Stromal cell of bone marrow (primary cell): Measurements from ENCODE around the gene IRF5.
"Not testable (repeated sequence)": the region's sequence is repeated elsewhere in the genome, so short reads cannot be mapped to it uniquely, and the experiment has no call there.

ENCODE experiments used
- DNase-seq: peaks from one replicate; pipeline ENCODE4 v3.0.0-alpha.2; 2012; ENCODE audit warnings: low read depth

Gene IRF5

DNA sequence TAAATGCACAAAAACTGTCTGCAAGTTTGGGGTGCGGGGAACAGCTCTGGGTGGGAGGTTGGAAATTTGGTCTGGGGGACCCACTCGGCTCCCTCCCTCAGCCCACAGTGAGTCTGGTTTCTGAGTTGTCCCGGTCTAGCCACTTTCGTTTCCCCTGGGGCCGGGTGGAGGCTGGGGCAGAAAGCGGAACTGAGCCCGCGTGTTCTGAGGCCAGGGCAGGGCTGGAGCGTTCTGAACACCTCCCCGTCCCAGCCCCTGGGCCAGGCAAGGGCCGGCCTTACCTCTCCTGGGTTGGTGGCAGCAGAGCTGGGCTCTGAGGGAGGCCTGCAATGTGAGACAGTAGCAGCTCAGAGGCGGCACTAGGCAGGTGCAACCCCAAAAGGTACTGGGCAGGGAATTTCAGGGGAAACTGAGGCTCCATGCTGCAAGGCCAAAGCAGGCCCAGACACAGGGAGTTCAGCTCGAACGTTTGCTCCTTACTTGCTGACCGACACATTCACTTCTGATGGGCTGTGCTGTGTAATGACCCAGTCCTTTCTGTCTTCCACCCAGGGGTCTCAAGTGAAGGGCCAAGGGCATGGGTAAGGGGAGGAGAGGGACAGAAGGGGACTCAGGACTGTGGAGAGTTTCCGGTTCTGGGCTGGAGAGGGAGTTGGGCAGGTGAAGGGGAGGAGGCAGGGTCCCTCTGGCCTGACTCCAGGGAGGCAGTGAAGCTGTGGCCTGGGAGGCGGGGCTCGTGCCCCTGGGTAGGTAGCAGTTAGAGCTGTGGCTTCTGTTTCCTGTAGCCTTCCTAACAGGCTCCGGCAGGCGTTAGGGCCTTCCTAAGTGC lies 3.0 kb downstream of the IRF5 start:
- no peak for DNase-seq

DNA sequence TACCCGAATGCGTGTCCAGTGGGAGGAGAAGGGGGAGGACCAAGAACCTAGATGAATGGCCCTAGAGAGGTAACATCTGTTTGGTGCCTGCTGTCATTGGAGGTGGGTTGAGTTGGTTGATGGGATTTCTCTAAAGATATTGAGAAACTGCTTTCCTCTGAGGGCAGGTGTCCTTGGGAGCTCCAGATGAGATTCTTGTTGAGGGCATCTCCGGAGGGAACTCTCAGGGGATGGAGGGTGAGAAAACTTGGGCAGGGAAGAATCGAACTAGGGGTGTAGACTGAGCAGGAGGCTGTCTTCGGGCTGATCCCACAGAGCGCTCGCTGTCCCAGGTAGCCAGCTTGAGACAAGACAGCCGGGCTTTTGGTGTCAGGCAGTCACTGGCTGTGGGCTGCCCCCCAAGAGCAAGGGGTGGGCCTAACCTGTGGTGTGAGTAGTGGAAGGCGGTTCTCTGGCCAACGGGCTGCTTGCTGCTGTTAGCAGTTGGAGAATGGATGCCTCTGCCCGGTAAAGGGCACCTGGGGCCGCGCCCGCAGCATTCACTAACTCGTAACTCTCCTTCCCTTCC lies 3.7 kb downstream of the IRF5 start:
- DNase-seq, result no peak

DNA sequence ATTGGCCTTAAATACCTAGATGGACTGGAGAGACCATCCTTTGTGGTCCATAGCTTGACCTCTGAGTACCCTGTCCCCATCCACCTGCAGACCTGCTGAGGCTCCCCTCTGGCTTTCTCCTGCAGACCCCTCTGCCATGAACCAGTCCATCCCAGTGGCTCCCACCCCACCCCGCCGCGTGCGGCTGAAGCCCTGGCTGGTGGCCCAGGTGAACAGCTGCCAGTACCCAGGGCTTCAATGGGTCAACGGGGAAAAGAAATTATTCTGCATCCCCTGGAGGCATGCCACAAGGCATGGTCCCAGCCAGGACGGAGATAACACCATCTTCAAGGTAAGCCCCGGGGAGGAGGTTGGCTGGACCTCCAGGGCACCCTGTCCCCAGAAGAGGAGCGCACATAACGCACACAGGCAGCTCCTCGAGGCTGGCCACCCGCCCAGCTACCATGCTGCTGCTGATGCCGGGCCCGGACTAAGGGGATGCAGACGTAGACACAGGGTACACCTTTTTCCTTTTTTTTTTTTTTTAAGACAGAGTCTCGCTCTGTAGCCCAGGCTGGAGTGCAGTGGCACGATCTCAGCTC lies 4.3 kb downstream of the IRF5 start:
- no peak for DNase-seq

GRCh38 chr7:128943251-128943650 lies 5.5 kb downstream of the IRF5 start:
- DNase-seq, result not testable (repeated sequence)

DNA sequence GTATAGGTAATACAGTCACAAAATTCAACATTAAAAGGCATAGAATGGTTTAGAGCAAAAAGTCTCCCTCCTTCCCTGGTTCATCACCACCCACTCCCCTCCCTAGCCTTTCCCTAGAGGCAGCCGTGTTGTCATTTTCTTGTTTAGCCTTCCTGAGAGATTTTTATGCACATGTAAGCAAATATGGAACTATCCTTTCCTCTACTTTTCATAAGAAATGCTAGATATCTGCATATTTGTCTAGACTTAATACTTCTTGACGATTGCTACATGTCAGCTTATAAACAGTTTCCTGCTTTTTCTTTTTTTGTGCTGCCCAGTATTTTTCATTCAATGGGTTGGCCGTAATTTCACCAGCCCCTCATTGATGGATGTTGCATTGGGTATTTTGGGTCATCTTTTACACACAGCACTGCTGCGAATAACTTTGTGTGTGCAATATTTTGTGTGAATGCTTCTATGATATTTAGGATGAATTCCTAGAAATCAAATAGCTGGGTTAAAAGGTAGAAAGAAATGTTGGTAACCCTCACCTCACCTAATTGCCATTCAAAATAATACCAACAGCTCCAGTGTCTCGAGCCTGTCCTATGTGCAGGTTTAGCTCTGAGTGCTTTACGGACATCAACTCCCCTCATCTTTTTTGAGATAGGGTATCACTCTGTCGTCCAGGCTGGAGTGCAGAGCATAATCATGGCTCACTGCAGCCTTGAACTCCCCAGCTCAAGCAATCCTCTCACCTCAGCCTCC lies 6.9 kb downstream of the IRF5 start:
- no peak for DNase-seq

GRCh38 chr7:128945668-128946366 lies 8.1 kb downstream of the IRF5 start:
- no peak for DNase-seq

GRCh38 chr7:128946936-128947830 lies 9.5 kb downstream of the IRF5 start:
- no peak for DNase-seq

DNA sequence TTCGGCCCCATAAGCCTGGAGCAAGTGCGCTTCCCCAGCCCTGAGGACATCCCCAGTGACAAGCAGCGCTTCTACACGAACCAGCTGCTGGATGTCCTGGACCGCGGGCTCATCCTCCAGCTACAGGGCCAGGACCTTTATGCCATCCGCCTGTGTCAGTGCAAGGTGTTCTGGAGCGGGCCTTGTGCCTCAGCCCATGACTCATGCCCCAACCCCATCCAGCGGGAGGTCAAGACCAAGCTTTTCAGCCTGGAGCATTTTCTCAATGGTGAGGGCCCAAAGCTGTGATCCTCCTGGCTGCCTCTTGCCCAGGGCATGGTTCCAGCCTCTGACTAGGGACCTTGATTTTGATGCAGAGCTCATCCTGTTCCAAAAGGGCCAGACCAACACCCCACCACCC lies 10.1 kb downstream of the IRF5 start:
- DNase-seq, result no peak

DNA sequence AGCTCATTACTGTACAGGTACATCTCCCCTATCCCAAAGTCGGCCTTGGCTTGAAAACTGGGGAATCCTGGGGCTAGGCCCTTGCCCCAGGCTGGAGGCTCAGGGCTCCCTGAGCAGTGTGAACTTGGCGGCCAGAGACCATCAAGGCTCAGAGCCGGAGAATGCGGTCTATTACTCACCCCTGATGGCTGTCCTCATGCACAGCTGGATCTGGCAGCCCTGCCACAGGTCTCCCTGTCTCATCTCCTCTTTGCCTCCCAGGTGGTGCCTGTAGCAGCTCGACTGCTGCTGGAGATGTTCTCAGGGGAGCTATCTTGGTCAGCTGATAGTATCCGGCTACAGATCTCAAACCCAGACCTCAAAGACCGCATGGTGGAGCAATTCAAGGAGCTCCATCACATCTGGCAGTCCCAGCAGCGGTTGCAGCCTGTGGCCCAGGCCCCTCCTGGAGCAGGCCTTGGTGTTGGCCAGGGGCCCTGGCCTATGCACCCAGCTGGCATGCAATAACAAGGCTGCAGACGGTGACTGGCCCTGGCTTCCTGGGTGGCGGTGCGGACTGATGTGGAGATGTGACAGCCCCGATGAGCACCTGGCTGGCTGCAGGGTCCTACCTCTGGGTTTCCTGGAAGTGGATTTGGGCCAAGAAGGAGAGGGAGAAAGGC lies 10.7 kb downstream of the IRF5 start:
- no peak for DNase-seq

DNA sequence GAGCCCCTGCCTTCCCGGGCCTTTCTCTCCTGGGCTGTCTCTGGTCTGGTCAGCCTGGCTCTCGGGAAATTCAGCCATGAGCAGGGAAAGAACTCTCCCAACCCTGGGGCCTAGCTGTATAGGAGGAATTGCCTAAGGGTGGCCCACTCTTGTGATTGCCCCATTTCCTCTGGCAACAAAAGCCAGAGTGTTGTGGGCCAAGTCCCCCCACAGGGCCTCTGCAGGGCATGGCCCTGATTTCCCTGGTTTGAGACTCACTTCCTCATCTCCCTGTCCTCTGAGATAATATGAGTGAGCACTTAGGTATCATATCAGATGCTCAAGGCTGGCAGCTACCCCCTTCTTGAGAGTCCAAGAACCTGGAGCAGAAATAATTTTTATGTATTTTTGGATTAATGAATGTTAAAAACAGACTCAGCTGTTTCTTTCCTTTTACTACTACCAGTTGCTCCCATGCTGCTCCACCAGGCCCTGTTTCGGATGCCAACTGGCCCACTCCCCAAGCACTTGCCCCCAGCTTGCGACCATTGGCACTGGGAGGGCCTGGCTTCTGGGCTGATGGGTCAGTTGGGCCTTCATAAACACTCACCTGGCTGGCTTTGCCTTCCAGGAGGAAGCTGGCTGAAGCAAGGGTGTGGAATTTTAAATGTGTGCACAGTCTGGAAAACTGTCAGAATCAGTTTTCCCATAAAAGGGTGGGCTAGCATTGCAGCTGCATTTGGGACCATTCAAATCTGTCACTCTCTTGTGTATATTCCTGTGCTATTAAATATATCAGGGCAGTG lies 11.4 kb downstream of the IRF5 start:
- DNase-seq, result no peak

- DNase-seq, result no peak
Observed at GRCh38 chr7:128951296-128951695, 13.6 kb downstream of the IRF5 start.

DNA sequence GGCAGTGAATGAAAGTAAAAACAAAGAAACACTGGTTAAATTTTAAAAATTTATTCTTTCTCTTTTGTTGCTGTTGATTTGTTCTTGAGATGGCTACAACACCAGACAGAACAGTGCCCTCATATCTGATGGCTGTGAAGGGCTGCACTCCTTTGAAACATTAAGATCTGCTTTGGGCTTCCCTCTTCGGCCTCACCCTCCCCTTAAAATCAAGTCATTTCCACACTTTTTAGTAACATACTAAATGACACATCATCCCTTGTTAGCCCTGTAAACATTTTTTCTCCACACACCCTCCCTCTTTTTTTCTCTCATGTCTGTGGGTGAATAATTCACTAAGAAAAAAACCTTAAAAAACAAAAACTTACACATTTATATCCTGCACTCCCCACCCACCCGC lies 16.4 kb downstream of the IRF5 start:
- no peak for DNase-seq

DNA sequence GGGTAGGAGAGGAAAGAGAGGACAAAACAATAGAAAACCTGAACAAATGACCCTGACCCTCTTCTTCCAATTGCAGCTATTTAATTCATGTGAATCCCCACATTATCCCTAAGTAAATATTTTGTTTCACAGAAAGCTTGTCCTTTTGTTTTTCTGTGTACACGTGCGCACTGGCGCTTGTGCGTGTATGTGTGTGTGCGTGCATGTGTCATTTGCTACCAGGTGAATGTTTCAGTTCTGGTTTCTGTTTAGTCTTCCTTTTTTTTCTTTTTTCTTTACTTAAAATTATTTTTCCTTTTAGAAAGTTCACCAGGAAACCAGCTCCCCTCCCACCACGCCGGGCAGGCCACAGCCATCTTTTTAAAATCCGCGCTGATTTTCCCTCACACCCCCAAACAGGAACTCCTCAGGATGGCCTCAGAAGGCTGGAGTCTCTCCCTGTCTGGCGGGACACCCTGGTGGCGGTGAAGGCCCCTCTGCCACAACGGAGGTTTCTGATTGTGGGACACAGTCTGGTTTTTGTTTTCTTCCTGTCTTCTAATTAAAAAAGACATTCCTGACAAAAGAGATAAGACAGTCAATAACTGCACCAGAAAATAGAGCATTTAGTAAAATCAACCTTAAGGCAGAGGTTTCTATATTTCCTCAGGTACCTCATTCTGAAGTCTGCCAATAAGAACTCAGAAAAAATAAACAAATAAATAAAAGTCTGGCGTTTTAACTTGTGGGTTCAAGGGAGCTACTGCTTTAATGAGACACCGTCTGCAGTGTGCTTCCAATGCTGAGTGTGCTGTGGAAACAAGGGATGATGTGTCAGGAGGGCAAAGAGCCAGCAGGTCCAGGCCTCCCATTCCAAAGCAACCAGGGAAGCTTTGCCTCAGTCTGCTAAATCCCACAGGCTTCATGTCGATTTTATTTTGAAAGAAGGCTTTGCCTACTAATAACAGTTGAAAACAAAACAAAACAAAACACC lies 17.4 kb downstream of the IRF5 start:
- DNase-seq, result peak; percentile 76

GRCh38 chr7:128955981-128956380 lies 18.3 kb downstream of the IRF5 start:
- no peak for DNase-seq

DNA sequence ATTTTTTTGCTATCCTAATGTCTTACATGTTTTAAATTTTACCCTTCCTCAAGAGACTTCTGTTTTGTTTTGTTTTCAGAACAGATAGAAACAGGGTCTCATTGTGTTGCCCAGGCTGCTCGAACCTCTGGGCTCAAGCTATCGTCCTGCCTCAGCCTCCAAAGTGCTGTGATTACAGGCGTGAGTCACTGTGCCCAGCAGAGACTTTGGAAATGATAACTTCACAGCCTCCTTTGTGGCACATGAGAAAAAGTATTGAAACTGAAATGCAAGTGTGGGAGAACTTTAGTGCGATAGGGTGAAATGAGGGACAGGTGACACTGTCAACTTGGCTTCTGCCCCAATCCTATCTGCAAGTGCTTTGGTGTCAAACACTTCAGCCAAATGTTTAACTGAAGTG lies 21.6 kb downstream of the IRF5 start:
- no peak for DNase-seq

- DNase-seq, result no peak
Observed at GRCh38 chr7:128961030-128961659, 23.4 kb downstream of the IRF5 start.

DNA sequence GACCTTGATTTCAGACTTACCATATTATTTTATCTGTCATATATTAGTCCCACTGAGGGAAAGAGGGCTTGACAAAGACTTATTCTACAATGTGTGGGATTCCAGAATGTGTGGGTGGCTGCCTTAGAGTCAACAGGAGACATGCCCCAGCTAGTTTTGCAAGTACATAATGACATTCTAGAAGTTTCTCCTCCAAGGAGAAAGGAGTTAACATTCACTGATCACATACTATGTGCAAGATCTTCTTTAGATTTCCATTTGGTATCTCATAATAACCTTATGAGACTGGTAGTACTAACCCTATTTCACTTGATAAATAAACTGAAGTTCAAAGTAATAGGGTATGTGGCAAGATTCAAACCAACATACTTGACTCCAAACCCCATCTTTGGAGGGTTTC lies 25.2 kb downstream of the IRF5 start:
- DNase-seq, result no peak

GRCh38 chr7:128963327-128963757 lies 25.6 kb downstream of the IRF5 start:
- no peak for DNase-seq
